ENCODE results near the gene HCFC2. TPM values are rescaled to one million over a fixed set of nuclear protein-coding genes. Genes with fewer than 3 reads are reported as not detected.

HCFC2 gene
- polyA plus RNA-seq, 1 donor (not counting 4 experiments of a cell fraction or from before 2014, with no cell fraction given), result 8.3 TPM

GRCh38 chr12:104022786-104023185, 41.5 kb upstream of the HCFC2 start:
- H3K27ac ChIP-seq (ENCODE audit: control insufficient read depth, insufficient read depth, low read length), result no peak overlapping the region
- peaks cover 14% of the 10 kb centered on the region for H3K27me3 ChIP-seq (ENCODE audit: control insufficient read depth, extremely low read depth, insufficient read depth, low read length)
- TF ChIP-seq CTCF (optimal IDR thresholded peaks at IDR 0.05 in 1 of 3, IDR thresholded peaks at IDR 0.05 in 1 of 3, conservative IDR thresholded peaks at IDR 0.05 in 1 of 3; ENCODE audit: extremely low read depth in 1 of 3, insufficient read depth in 2 of 3, low read length in 3 of 3) (no peak), EZH2 (IDR thresholded peaks at IDR 0.05; ENCODE audit: low read length) (no peak)
- H3K4me1 ChIP-seq (ENCODE audit: control insufficient read depth, extremely low read depth, insufficient read depth, low read length), result no peaks in the 10 kb centered on the region
- no peaks in the 10 kb centered on the region for H3K79me2 ChIP-seq (ENCODE audit: control insufficient read depth, insufficient read depth, low read length)
- H3K9me3 ChIP-seq (ENCODE audit: control insufficient read depth, low read depth, low read length), result no peaks in the 10 kb centered on the region
- no peak overlapping the region for H3K4me2 ChIP-seq (ENCODE audit: control insufficient read depth, extremely low read depth, insufficient read depth, low read depth, low read length)
- no peak for FAIRE-seq
- H3K9ac ChIP-seq (ENCODE audit: control insufficient read depth, extremely low read depth, insufficient read depth, low read length), result no peak overlapping the region
- dilution Hi-C loops (cut with MboI; ENCODE audit: extremely low pct_ligation_motif_present, low sequenced_read_pairs), result no loop called here
- no peak overlapping the region for H2AFZ ChIP-seq (ENCODE audit: control insufficient read depth, low read length)
- H3K36me3 ChIP-seq (ENCODE audit: control insufficient read depth in 2 of 2, extremely low read depth in 1 of 2, insufficient read depth in 2 of 2, low read length in 2 of 2), result no peaks in the 10 kb centered on the region
- no peaks in the 10 kb centered on the region for H4K20me1 ChIP-seq (ENCODE audit: control insufficient read depth, extremely low read depth, insufficient read depth, low read length)
- no peak overlapping the region for H3K4me3 ChIP-seq (ENCODE audit: control insufficient read depth in 2 of 3, extremely low read depth in 1 of 3, insufficient read depth in 2 of 3, low read depth in 1 of 3, low read length in 3 of 3)
- DNase-seq (ENCODE audit: low read depth, low spot score), result no peak
- H3K9me1 ChIP-seq (ENCODE audit: control insufficient read depth, extremely low read depth, insufficient read depth, low read length), result no peaks in the 10 kb centered on the region

GRCh38 chr12:104023710-104024109, 40.6 kb upstream of the HCFC2 start:
- no peaks in the 10 kb centered on the region for H3K79me2 ChIP-seq (ENCODE audit: control insufficient read depth, insufficient read depth, low read length)
- TF ChIP-seq EZH2 (IDR thresholded peaks at IDR 0.05; ENCODE audit: low read length) (no peak), CTCF (optimal IDR thresholded peaks at IDR 0.05 in 1 of 3, IDR thresholded peaks at IDR 0.05 in 1 of 3, conservative IDR thresholded peaks at IDR 0.05 in 1 of 3; ENCODE audit: extremely low read depth in 1 of 3, insufficient read depth in 2 of 3, low read length in 3 of 3) (no peak)
- H3K9me3 ChIP-seq (ENCODE audit: control insufficient read depth, low read depth, low read length), result no peaks in the 10 kb centered on the region
- FAIRE-seq (no peak), DNase-seq (ENCODE audit: low read depth, low spot score) (no peak)
- H2AFZ ChIP-seq (ENCODE audit: control insufficient read depth, low read length), result no peak overlapping the region
- H4K20me1 ChIP-seq (ENCODE audit: control insufficient read depth, extremely low read depth, insufficient read depth, low read length), result no peaks in the 10 kb centered on the region
- dilution Hi-C loops (cut with MboI; ENCODE audit: extremely low pct_ligation_motif_present, low sequenced_read_pairs), result no loop called here
- H3K36me3 ChIP-seq (ENCODE audit: control insufficient read depth in 2 of 2, extremely low read depth in 1 of 2, insufficient read depth in 2 of 2, low read length in 2 of 2), result no peaks in the 10 kb centered on the region
- no peak overlapping the region for H3K4me3 ChIP-seq (ENCODE audit: control insufficient read depth in 2 of 3, extremely low read depth in 1 of 3, insufficient read depth in 2 of 3, low read depth in 1 of 3, low read length in 3 of 3)
- peaks cover 15% of the 10 kb centered on the region for H3K27me3 ChIP-seq (ENCODE audit: control insufficient read depth, extremely low read depth, insufficient read depth, low read length)
- H3K27ac ChIP-seq (ENCODE audit: control insufficient read depth, insufficient read depth, low read length), result no peak overlapping the region
- no peaks in the 10 kb centered on the region for H3K4me1 ChIP-seq (ENCODE audit: control insufficient read depth, extremely low read depth, insufficient read depth, low read length)
- H3K4me2 ChIP-seq (ENCODE audit: control insufficient read depth, extremely low read depth, insufficient read depth, low read depth, low read length), result no peak overlapping the region
- no peaks in the 10 kb centered on the region for H3K9me1 ChIP-seq (ENCODE audit: control insufficient read depth, extremely low read depth, insufficient read depth, low read length)
- H3K9ac ChIP-seq (ENCODE audit: control insufficient read depth, extremely low read depth, insufficient read depth, low read length), result no peak overlapping the region

Data from keratinocyte (primary cell).